HPDE6-E6E7 (cell line): ENCODE measurements around the gene SPOCK1.

Experiments
- DNase-seq: peaks from one replicate; pipeline ENCODE4 v3.0.0; 2011; ENCODE audit warnings: missing footprints; ENCODE audit errors: extremely low spot score

The SPOCK1 gene

GRCh38 chr5:137221943-137222342 lies 277.2 kb downstream of the SPOCK1 start:
- DNase-seq, result no peak

- DNase-seq, result peak; percentile 89
Observed at GRCh38 chr5:137220523-137220927, 278.6 kb downstream of the SPOCK1 start.

GRCh38 chr5:137218896-137219295 lies 280.2 kb downstream of the SPOCK1 start:
- no peak for DNase-seq

GRCh38 chr5:137218471-137218870 lies 280.7 kb downstream of the SPOCK1 start:
- no peak for DNase-seq

- no peak for DNase-seq
Observed at GRCh38 chr5:137217599-137218200, 281.4 kb downstream of the SPOCK1 start.

- no peak for DNase-seq
Observed at GRCh38 chr5:137216976-137217598, 282.0 kb downstream of the SPOCK1 start.

- no peak for DNase-seq
Observed at GRCh38 chr5:137215780-137216179, 283.3 kb downstream of the SPOCK1 start.

GRCh38 chr5:137215261-137215660 lies 283.9 kb downstream of the SPOCK1 start:
- DNase-seq, result no peak

- no peak for DNase-seq
Observed at GRCh38 chr5:137214446-137215189, 284.5 kb downstream of the SPOCK1 start.

- no peak for DNase-seq
Observed at GRCh38 chr5:137212471-137212870, 286.7 kb downstream of the SPOCK1 start.

GRCh38 chr5:137209232-137209809 lies 289.8 kb downstream of the SPOCK1 start:
- no peak for DNase-seq

GRCh38 chr5:137207023-137207760 lies 291.9 kb downstream of the SPOCK1 start:
- DNase-seq, result no peak

- DNase-seq, result no peak
Observed at GRCh38 chr5:137206030-137206715, 293.0 kb downstream of the SPOCK1 start.

- peak; percentile 29 for DNase-seq
Observed at GRCh38 chr5:137205231-137206027, 293.7 kb downstream of the SPOCK1 start.

GRCh38 chr5:137203011-137203632 lies 296.0 kb downstream of the SPOCK1 start:
- no peak for DNase-seq

- no peak for DNase-seq
Observed at GRCh38 chr5:137201876-137202275, 297.2 kb downstream of the SPOCK1 start.

- no peak for DNase-seq
Observed at GRCh38 chr5:137200906-137201700, 298.0 kb downstream of the SPOCK1 start.

GRCh38 chr5:137199966-137200365 lies 299.2 kb downstream of the SPOCK1 start:
- no peak for DNase-seq

- no peak for DNase-seq
Observed at GRCh38 chr5:137199201-137199600, 299.9 kb downstream of the SPOCK1 start.
